Renal cortex interstitium (tissue), 15 donors: ENCODE results near the gene STT3A. TPM values are rescaled to one million over a fixed set of nuclear protein-coding genes. Genes with fewer than 3 reads are reported as not detected.

Source experiments
- DNase-seq, 11 donors: peaks; one replicate each; pipeline ENCODE4 v3.0.0-alpha.2; 2013; ENCODE audit warnings: low read depth in 9 of 11, low spot score in 4 of 11; ENCODE audit errors: extremely low read depth in 1 of 11
- long read RNA-seq, 16 experiments: transcript quantifications; one replicate each; lab custom pipeline, GENCODE V29; 2026
- polyA plus RNA-seq, 3 donors: library from polyadenylated mRNA; unstranded; fragments of 120-200 nt; gene quantifications; one replicate each; pipeline ENCODE4 v1.2.1, GENCODE V29; 2013; ENCODE audit not compliant: insufficient read length in 3 of 3

Gene STT3A
- polyA plus RNA-seq, result 100 to 1,000 TPM; 200 to 209 (median 205) TPM
- long read RNA-seq, donor 1, full-length matches to known transcripts, result 13 of 19 reads
- long read RNA-seq, donor 1, partial matches to known transcripts, result 6 of 19 reads
- long read RNA-seq, donor 1, other reads (novel, unspliced or antisense), result 0 of 19 reads
- long read RNA-seq, donor 2, full-length matches to known transcripts, result 17 of 25 reads
- long read RNA-seq, donor 2, partial matches to known transcripts, result 8 of 25 reads
- long read RNA-seq, donor 2, other reads (novel, unspliced or antisense), result 0 of 25 reads
- long read RNA-seq, donor 3, full-length matches to known transcripts, result 33 of 44 reads
- long read RNA-seq, donor 3, partial matches to known transcripts, result 11 of 44 reads
- long read RNA-seq, donor 3, other reads (novel, unspliced or antisense), result 0 of 44 reads
- long read RNA-seq, donor 4, full-length matches to known transcripts, result 25 of 25 reads
- long read RNA-seq, donor 4, partial matches to known transcripts, result 0 of 25 reads
- long read RNA-seq, donor 4, other reads (novel, unspliced or antisense), result 0 of 25 reads
- long read RNA-seq, donor 5, result 0 reads
- long read RNA-seq, donor 6, full-length matches to known transcripts, result 29 of 51 reads
- long read RNA-seq, donor 6, partial matches to known transcripts, result 22 of 51 reads
- long read RNA-seq, donor 6, other reads (novel, unspliced or antisense), result 0 of 51 reads
- long read RNA-seq, donor 7, full-length matches to known transcripts, result 27 of 45 reads
- long read RNA-seq, donor 7, partial matches to known transcripts, result 18 of 45 reads
- long read RNA-seq, donor 7, other reads (novel, unspliced or antisense), result 0 of 45 reads
- long read RNA-seq, donor 8, full-length matches to known transcripts, result 43 of 65 reads
- long read RNA-seq, donor 8, partial matches to known transcripts, result 22 of 65 reads
- long read RNA-seq, donor 8, other reads (novel, unspliced or antisense), result 0 of 65 reads
- long read RNA-seq, donor 9, full-length matches to known transcripts, result 25 of 34 reads
- long read RNA-seq, donor 9, partial matches to known transcripts, result 9 of 34 reads
- long read RNA-seq, donor 9, other reads (novel, unspliced or antisense), result 0 of 34 reads
- long read RNA-seq, donor 10, full-length matches to known transcripts, result 26 of 43 reads
- long read RNA-seq, donor 10, partial matches to known transcripts, result 17 of 43 reads
- long read RNA-seq, donor 10, other reads (novel, unspliced or antisense), result 0 of 43 reads
- long read RNA-seq, donor 11, full-length matches to known transcripts, result 25 of 25 reads
- long read RNA-seq, donor 11, partial matches to known transcripts, result 0 of 25 reads
- long read RNA-seq, donor 11, other reads (novel, unspliced or antisense), result 0 of 25 reads
- long read RNA-seq, donor 12, full-length matches to known transcripts, result 9 of 9 reads
- long read RNA-seq, donor 12, partial matches to known transcripts, result 0 of 9 reads
- long read RNA-seq, donor 12, other reads (novel, unspliced or antisense), result 0 of 9 reads
- long read RNA-seq, donor 13, result 0 reads
- long read RNA-seq, donor 14, full-length matches to known transcripts, result 30 of 30 reads
- long read RNA-seq, donor 14, partial matches to known transcripts, result 0 of 30 reads
- long read RNA-seq, donor 14, other reads (novel, unspliced or antisense), result 0 of 30 reads
- long read RNA-seq, donor 15, full-length matches to known transcripts, result 9 of 14 reads
- long read RNA-seq, donor 15, partial matches to known transcripts, result 5 of 14 reads
- long read RNA-seq, donor 15, other reads (novel, unspliced or antisense), result 0 of 14 reads
- long read RNA-seq, donor 16, full-length matches to known transcripts, result 70 of 87 reads
- long read RNA-seq, donor 16, partial matches to known transcripts, result 17 of 87 reads
- long read RNA-seq, donor 16, other reads (novel, unspliced or antisense), result 0 of 87 reads

DNA sequence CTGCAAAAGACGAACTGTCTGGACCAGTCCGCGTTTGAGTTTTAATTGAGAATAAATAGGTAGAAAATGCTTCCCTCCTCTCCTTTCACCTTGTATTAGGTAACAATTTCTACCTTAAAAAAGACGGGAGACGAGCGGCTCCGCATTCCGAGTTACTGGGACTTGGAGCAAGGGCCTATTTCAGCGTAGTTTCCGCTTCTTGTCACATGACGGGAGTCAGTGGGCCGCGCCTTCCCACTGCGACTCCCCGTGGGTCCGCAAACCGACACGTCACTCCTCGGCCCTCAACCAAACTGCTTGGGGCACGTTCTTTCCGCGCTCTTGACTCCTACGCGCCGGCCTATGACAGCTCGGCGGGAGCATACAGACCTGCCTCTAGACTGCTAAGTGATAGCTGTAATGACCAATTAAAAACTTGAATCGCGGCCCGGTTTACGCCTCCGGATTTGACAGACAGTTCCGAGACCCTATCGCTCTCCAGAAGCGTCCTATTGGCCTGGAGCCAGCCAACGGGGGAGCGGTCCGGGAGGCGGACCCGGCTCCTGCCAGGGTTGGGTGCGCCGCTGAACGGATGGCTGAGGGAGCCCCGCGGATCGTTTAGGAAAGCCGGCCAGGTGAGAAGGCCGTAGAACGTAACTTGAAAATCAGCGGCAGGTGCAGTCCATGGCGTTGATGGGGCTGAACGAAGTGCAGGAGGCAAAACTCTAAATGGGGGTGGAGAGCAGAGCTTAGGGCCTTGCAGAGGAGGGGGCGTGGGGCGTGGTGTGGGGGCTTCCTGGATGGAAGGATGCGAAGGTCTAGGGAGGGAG lies at the start of gene STT3A:
TSS of gene STT3A (plus strand) at position 548 of the 809 bp plus-strand sequence. CDS start 3,064 bp downstream, outside the sequence.
- DNase-seq, result peak; percentile 98 to 100 (median 99)

DNA sequence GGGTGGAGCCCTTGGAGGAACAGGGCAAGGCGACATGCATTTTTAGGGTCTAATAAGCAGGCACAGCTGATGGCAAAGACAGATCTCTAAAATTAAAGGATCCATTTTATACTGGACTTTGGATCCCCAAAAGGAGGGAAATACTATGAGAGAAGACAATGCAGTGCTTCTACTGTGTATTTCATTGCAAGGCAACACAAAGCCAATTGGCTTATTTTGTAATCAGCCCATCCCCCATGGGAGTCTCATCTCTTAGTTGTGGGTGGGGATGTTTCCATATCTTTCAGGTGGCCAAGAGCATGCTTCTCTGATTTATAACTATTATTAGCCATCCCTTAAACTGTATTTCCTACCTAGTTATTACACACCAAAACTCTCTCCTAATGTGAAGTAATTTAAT lies 41.9 kb upstream of the STT3A start:
- no peak for DNase-seq

DNA sequence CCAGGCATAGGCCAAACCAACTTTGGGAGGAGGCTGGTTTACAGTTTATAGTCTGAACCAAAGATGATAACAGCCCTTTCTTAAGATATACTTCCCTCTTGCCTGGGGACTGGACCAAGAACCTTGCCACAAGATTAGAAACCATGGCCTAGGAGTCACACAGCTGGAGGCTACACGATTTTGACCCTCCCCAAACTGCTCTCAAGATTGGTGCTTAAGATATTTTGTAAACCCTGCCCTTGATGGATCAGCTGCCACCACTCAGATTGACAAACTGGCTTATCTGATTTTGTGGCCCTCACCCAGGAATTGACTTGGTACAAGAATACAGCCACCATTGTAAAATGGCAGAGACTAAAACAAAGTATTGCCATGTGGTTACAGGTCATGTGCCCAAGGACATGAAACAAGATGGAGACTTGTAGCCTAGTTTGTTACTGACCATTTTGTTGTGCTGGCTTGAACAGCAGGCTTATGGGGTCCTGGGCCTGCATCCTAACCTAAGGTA lies 40.8 kb upstream of the STT3A start:
- DNase-seq, result no peak

DNA sequence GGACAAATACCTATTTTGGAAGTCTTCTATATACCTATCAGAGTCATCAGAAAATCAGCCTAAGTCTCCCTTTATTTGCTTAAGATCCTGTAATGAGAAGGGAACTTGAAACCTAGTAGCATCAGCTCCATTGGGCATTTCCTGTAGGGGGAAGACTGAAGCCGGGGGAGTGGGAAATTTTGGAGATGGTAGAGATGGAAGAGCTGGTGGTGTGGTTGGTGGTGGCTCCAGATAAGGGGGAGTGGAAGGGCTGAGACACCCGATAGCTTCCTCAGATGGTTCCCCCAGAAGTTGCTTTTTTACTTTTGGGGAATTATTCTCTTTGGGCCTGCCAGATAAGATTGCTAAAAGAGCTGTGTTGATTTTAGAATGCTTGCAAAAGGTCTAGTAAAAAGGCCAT lies 39.7 kb upstream of the STT3A start:
- DNase-seq, result no peak

DNA sequence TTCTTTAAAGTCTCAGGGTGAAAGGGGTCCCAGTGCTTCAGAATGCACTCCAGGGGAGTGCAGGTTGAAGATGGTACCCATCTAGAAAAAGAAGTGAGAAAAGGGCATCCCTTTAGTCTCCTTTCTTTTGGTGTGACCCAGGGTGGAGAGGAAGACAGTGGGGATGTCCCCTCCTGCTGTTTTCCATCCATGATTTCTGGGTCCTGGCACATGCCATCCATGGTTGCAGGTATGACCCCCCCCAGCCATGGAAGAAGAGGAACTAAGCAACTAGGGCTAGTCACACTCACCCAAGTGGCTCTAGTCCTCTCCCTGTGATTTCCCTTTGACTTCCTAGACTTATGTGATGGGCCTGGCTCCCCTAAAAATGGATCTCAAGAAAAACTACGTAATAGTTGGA lies 39.3 kb upstream of the STT3A start:
- DNase-seq, result no peak

DNA sequence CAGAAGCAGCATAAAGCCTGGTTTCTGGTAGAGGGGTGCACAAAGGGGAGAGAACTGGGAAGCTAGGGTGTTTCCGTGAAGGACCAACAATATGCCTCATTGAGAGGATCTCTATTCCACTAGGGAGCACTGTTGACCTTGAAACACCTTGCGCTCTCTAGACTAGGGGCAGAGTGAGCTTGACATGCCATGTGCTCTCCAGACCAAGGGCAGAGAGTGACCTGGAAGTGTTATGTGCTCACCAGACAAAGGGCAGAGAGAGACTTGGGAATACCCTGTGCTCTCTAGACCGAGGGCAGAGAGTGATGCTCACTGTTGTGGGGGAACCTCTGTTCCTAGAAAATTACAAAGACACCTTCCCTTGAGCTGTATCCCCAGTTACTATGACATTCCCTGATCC lies 38.6 kb upstream of the STT3A start:
- DNase-seq, result no peak

DNA sequence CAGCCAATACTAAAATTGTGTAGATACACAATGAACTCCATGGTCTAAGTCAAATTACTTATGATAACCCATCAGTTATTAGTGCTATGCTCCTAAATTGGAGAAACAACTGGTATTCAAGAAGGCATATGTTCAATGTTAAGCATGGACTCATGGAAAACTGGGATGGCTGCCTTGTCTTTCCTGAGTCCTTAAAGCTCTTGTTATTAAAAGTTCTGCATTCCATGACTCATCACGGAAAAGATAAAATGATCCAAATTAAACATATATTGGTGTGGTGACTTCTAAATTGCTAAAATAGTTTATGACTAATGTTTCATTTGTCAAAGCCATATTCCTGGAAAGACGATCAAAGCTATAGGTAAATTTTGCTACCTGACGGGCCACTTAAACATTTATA lies 32.8 kb upstream of the STT3A start:
- no peak for DNase-seq

DNA sequence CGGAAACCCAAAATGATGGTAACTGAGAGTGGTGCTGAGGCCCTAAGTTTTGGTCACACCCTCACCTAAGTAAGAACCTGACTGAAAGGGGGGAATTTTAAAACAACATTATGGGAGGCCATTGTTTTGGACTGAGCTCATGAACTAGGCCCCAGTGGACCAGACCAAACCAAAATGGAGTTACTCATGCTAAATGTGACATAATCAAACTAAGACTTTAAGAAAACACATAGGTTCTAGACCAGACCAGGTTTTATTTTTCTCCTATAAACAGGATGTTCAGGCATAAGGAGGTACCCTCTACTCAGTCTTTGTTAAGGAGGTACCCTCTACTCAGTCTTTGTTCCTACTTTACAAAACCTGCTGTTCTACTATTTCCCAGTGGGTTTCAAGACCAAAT lies 30.7 kb upstream of the STT3A start:
- DNase-seq, result no peak

DNA sequence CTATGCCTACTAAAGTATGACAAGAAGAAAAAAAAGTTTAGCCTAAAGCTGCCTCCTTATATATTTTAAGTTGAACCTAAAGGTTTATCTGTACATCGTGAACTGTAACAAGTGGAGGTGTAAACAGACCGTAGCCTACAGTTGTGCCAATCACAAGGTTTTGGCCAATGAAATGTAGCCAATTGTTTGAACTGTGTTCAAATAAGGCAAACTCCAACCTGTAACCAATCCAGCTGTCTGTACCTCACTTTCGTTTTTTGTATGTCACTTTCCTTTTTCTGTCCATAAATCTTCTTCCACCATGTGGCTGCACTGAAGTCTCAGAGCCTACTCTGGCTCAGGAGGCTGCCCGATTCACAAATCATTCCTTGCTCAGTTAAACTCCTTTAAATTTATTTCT lies 30.2 kb upstream of the STT3A start:
- DNase-seq, result no peak

DNA sequence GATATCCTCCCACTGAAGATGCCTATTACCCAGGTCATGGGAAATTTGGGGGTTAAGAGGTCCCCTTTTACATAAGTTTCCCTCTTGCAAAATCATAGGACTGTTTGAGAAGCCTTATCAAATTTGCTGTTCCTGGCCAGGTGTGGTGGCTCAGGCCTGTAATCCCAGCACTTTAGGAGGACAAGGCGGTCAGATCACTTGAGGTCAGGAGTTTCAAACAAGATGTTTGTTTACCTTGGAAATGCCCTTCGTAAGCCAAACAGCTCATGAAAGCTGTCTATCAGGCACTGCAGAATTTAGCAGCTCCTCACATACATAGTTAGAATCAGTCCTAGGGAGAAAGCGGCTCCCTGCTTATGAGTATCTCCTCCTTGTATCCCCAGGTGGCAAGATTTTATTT lies 28.3 kb upstream of the STT3A start:
- DNase-seq, result no peak

DNA sequence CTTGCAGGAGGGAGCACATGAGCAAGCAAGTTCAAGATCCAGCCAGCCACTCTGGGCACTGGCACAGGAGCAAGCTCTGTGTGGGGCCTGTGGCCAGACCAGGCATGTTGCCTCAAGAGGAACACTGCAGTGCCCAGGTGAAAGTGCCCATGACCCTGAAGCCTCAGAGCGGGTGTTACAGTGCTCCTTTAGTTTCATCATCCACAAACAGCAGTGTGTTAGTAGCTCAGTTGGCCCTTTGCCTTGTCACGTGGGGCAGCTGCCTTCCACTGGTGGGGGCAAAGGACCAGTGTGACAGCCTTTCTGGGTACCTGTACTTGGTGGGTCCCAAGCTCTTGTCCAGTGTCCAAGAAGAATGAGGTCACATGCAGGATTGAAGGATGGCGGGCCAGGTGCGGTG lies 26.4 kb upstream of the STT3A start:
- DNase-seq, result no peak

DNA sequence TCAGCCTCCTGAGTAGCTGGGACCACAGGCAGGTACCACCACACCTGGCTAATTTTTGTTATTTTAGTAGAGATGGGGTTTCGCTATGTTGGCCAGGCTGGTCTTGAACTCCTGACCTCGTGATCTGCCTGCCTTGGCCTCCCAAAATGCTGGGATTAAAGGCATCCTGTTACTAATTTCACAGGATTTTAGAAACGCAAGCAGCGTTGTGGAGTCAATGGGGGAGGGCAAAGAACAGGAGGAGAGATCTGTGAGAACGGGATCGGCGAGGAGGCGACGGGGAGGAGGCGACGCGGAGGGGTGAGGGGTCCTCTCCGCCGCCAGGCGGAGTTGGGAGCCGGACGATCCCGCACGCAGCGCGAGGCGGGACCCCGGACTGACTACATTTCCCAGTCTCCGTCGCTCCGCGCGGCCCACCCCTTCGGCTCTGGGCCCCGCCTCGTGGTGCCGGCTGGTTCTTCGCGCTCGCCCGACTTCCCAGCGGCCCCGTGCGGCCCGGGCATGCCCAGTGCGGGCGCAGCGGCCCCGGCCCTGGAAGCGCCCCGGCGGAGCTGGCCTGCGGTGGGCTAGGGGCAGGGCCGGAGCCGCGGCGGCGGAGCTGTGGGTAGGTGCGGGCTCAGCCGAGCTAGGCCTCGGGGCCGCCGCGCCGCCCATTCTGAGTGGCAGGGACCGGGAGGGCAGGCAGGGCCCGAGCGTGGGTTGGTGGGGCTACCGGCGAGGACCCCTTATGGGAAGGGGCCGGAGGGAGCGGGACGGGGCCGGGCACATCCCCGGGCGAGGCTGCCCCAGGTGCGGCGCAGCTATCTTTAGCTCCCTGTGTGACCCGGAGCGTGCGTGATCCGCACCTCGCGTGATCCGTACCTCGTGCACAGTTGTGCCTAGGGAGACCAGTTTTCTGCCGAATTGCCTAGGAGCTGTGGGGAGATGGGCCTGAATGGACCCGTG lies 23.4 kb upstream of the STT3A start, which contains the start of gene EI24:
TSS of gene EI24 (plus strand) at position 508 of the 945 bp plus-strand sequence. CDS start 3,051 bp downstream, outside the sequence.
- DNase-seq, result peak; percentile 74 to 88 (median 84)

DNA sequence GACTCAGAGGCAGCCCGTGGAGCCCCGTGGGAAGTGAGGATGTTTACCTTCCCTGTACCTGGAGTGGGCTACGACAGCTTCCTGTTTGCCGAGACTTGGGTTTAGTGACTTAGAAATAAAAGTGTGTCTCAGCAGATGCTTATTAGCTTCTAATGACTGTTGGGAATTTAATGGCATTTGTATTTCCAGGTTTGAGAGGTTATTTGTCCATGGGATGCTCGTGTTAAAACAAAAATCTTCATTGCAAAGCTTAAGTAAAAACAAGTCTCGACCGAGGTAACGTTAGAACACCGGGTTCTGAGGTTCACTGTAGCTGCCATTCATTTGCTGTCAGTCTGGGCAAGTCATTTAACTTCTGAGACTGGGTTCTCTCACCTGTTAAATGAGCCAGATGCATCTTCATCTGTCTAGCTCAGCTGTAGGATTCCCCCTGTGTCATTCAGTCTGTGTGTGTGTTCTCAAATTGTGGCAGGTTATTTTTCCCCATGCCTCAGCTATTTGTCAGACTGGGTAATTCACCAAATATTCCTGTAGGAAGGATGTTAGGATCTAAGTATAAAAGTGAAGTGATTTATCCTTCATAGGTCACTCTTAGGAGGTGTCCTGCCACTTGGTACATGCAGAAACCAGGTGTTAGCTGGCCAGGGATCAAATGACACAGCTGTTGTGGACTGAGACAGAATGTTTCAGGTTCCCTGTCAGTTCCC lies 22.6 kb upstream of the STT3A start:
- DNase-seq, result peak in 2 of 11 donors; percentile 7 to 17

DNA sequence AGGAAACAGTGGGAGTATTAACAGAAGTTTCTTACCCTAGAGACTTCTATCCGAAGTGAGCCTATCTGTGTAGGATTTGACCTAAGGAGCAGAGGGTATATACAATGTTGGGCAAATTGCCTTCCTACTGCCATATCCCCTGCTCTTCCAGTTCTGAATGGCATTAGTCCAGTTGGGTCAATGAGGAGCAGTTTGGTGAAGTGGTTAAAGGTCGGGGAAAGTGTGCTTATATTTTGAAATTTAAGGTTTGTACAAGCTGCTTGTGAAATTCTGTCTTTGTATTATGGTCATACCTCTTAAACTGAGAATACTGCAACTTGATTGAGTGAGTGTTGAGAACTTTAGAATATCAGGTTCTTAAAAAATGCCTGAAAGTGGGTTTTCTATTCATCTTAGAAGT lies 21.7 kb upstream of the STT3A start:
- DNase-seq, result no peak

DNA sequence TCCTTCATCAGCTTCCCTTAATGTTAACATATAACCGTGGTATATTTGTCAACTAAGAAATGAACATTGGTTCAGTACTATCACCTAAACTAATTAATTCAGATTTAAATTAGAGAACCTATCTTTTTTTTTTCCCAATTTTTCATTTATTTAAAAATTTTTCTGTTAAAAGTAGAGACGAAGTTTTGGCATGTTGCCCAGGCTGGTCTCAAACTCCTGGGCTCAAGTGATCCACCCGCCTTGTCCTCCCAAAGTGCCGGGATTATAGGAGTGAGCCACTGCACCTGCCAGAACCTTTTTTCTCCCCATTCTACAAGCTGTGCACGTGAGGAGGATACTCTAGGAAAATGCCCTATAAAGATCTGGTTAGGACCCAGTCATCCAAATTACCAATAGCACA lies 19.7 kb upstream of the STT3A start:
- no peak for DNase-seq
